GM19193 (cell line): ENCODE measurements around the gene VMA21.

Source experiments
- POLR2A ChIP-seq: IDR thresholded peaks from 4 replicates; pipeline ENCODE4 v1.6.1; 2011; ENCODE audit not compliant: insufficient read depth, insufficient read length; ENCODE audit errors: extremely low read depth

Gene VMA21

GRCh38 chrX:151396825-151397740 is at the start of gene VMA21:
Gene VMA21 (plus strand): TSS chrX:151397206. CDS start chrX:151397309, 103 bp downstream.
- peak; percentile 75 for TF ChIP-seq POLR2A

- no peak for TF ChIP-seq POLR2A
These were observed 37.7 kb upstream of the VMA21 start for GRCh38 chrX:151359341-151359740.

GRCh38 chrX:151359931-151360871 is 36.8 kb upstream of the VMA21 start:
- TF ChIP-seq POLR2A = no peak

- TF ChIP-seq POLR2A = no peak
These were observed 33.7 kb upstream of the VMA21 start for GRCh38 chrX:151363316-151363715.

- TF ChIP-seq POLR2A = no peak
These were observed 31.4 kb upstream of the VMA21 start for GRCh38 chrX:151365579-151365978.

GRCh38 chrX:151370906-151371305 is 26.1 kb upstream of the VMA21 start:
- no peak for TF ChIP-seq POLR2A

GRCh38 chrX:151384807-151385206 is 12.2 kb upstream of the VMA21 start:
- TF ChIP-seq POLR2A = no peak

- no peak for TF ChIP-seq POLR2A
These were observed 10.1 kb upstream of the VMA21 start for GRCh38 chrX:151386838-151387459.

GRCh38 chrX:151391722-151392121 is 5.3 kb upstream of the VMA21 start:
- TF ChIP-seq POLR2A = no peak

GRCh38 chrX:151393514-151393913 is 3.5 kb upstream of the VMA21 start:
- no peak for TF ChIP-seq POLR2A

- TF ChIP-seq POLR2A = no peak
These were observed 773 bp upstream of the VMA21 start for GRCh38 chrX:151396042-151396824.

GRCh38 chrX:151397741-151398070 is 700 bp downstream of the VMA21 start:
- no peak for TF ChIP-seq POLR2A

GRCh38 chrX:151398346-151398745 is 1.3 kb downstream of the VMA21 start:
- TF ChIP-seq POLR2A = no peak

GRCh38 chrX:151402719-151403390 is 5.8 kb downstream of the VMA21 start:
- no peak for TF ChIP-seq POLR2A

- TF ChIP-seq POLR2A = no peak
These were observed 19.6 kb downstream of the VMA21 start for GRCh38 chrX:151416579-151416978.

- TF ChIP-seq POLR2A = no peak
These were observed 22.8 kb downstream of the VMA21 start for GRCh38 chrX:151419782-151420181.
